Gastrocnemius medialis (tissue), 4 donors: Measurements from ENCODE around the gene C5orf15.

Experiments used
- CTCF ChIP-seq, 5 experiments: fragments of 450-650 bp in 3 of 5; fragments of 200-600 bp in 2 of 5; sonication (generic) in 2 of 5; IDR thresholded peaks in 4 of 5; conservative IDR thresholded peaks in 1 of 5; 1 replicate in 4 of 5; 2 replicates in 1 of 5; pipeline ENCODE4 v1.5.1; 2016 to 2019; ENCODE audit warnings: antibody characterized with exemption in 5 of 5, mild to moderate bottlenecking in 3 of 5, moderate library complexity in 3 of 5
- POLR2A ChIP-seq, 2 donors: fragments of 450-650 bp; IDR thresholded peaks; one replicate each; pipeline ENCODE4 v1.6.1; 2017; ENCODE audit warnings: antibody characterized with exemption in 2 of 2, mild to moderate bottlenecking in 2 of 2, moderate library complexity in 2 of 2

- TF ChIP-seq CTCF (IDR thresholded peaks at IDR 0.05 in 4 of 5, conservative IDR thresholded peaks at IDR 0.05 in 1 of 5), result no peak
- no peak for TF ChIP-seq POLR2A (IDR thresholded peaks at IDR 0.05)
Measured at GRCh38 chr5:133934311-133934710, 34.1 kb downstream of the C5orf15 start.
